Gastrocnemius medialis (tissue), 4 donors: ENCODE data around the gene THSD4. TPM values are rescaled to one million over a fixed set of nuclear protein-coding genes. Genes with fewer than 3 reads are reported as not detected.
"Not testable (repeated sequence)": the region's sequence is repeated elsewhere in the genome, so short reads cannot be mapped to it uniquely, and the experiment has no call there.

Experiments used
- ATAC-seq, 2 donors: fragments of 150-250 bp; one replicate each; pipeline ENCODE4 v1.9.1; 2016
- DNase-seq, 2 donors: peaks; one replicate each; pipeline ENCODE4 v3.0.0-alpha.2; 2019
- H3K27ac ChIP-seq, 4 donors: fragments of 200-600 bp; sonication (generic); 1 replicate in 1 of 4; 2 replicates in 3 of 4; pipeline ENCODE4 v1.5.1; 2016 to 2018; ENCODE audit warnings: mild to moderate bottlenecking in 2 of 4, moderate library complexity in 1 of 4
- H3K27me3 ChIP-seq, 3 donors: fragments of 200-600 bp; sonication (generic) in 2 of 3; 1 replicate in 1 of 3; 2 replicates in 2 of 3; pipeline versions ENCODE4 v1.5.1 to v1.6.0; 2016 to 2019; ENCODE audit warnings: mild to moderate bottlenecking in 1 of 3, moderate library complexity in 1 of 3
- H3K36me3 ChIP-seq, 2 donors: fragments of 200-600 bp; sonication (generic) in 1 of 2; one replicate each; pipeline ENCODE4 v1.5.1; 2017 to 2018
- H3K4me1 ChIP-seq, 2 donors: fragments of 200-600 bp; sonication (generic) in 1 of 2; one replicate each; pipeline ENCODE4 v1.5.1; 2016 to 2017; ENCODE audit warnings: mild to moderate bottlenecking in 2 of 2
- H3K4me3 ChIP-seq, 4 donors: fragments of 200-600 bp; sonication (generic) in 3 of 4; 1 replicate in 1 of 4; 2 replicates in 3 of 4; pipeline ENCODE4 v1.5.1; 2016 to 2019; ENCODE audit warnings: mild to moderate bottlenecking in 2 of 4
- H3K9me3 ChIP-seq, 3 donors: fragments of 200-600 bp; sonication (generic) in 2 of 3; 1 replicate in 1 of 3; 2 replicates in 2 of 3; pipeline ENCODE4 v1.5.1; 2016 to 2019
- CTCF ChIP-seq, 5 experiments: fragments of 450-650 bp in 3 of 5; fragments of 200-600 bp in 2 of 5; sonication (generic) in 2 of 5; IDR thresholded peaks in 4 of 5; conservative IDR thresholded peaks in 1 of 5; 1 replicate in 4 of 5; 2 replicates in 1 of 5; pipeline ENCODE4 v1.5.1; 2016 to 2019; ENCODE audit warnings: antibody characterized with exemption in 5 of 5, mild to moderate bottlenecking in 3 of 5, moderate library complexity in 3 of 5
- POLR2A ChIP-seq, 2 donors: fragments of 450-650 bp; IDR thresholded peaks; one replicate each; pipeline ENCODE4 v1.6.1; 2017; ENCODE audit warnings: antibody characterized with exemption in 2 of 2, mild to moderate bottlenecking in 2 of 2, moderate library complexity in 2 of 2
- in situ Hi-C, 4 donors: fragments of 200-750 bp; cut with MboI; loops; one replicate each; pipeline versions ENCODE4 v1.15.0 to v1.8.0; 2017; ENCODE audit warnings: low sequenced_read_pairs in 4 of 4
- intact Hi-C: fragments of 100-400 bp; cut with DNase I; formaldehyde crosslinking; loops from one replicate; pipeline ENCODE4 v1.15.1; 2023; ENCODE audit warnings: low total_unique reads
- total RNA-seq, 4 donors: library from RNA; depleted of rRNA; stranded (reverse); fragments of >200 nt; gene quantifications; one replicate each; pipeline versions ENCODE4 v1.1.0 to v1.2.3, GENCODE V29; 2016

Gene THSD4
- total RNA-seq, 4 donors from 2014 or later = 0.35 to 3.1 (median 0.60) TPM

DNA sequence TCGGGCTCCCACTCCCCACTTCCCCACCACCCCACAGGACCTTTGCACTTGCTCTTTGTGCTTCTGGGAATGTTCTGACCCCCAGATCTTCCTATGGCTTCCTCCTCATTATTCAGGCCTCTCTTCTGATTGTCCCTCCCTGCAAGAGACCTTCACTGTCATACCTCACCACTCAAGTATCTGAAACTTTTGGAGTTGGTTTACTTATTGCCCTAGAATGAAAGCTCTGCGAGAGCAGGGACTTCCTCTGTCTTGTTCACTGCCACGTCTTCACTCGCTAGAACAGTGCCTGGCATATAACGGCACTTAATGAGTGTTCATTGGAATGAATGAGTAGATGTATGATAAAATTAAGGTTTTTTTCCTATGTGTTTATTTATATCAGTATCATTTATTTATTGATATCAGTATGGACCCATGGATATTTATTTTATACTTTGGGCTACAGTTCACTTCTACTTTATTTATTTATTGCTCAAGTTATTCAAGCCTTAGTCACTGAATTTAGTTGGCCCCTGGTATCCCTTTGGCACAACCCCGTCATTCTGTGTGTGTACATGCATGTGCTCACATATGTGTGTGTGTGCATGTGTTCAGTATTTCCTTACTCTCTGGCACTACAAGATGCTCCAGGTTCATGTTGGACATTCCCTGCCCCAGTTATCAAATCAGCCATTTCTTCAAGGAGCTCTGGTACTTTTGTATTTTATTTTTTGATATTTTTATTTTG is 197.6 kb downstream of the THSD4 start:
- H3K27ac ChIP-seq = no peak overlapping the region
- intact Hi-C loops (no loop called here), in situ Hi-C loops (no loop called here)
- no peak for DNase-seq
- no peaks in the 10 kb centered on the region for H3K27me3 ChIP-seq
- H3K4me1 ChIP-seq = no peaks in the 10 kb centered on the region
- TF ChIP-seq POLR2A (IDR thresholded peaks at IDR 0.05) (no peak), CTCF (IDR thresholded peaks at IDR 0.05 in 4 of 5, conservative IDR thresholded peaks at IDR 0.05 in 1 of 5) (no peak)
- H3K36me3 ChIP-seq = no peaks in the 10 kb centered on the region
- H3K4me3 ChIP-seq = no peak overlapping the region
- H3K9me3 ChIP-seq = no peaks in the 10 kb centered on the region
- ATAC-seq = no peak

GRCh38 chr15:71313806-71314205 is 198.5 kb downstream of the THSD4 start:
- in situ Hi-C loops = no loop called here
- DNase-seq (no peak), ATAC-seq (no peak)
- Histone ChIP-seq H3K4me1 (no peaks in the 10 kb centered on the region), H3K36me3 (no peaks in the 10 kb centered on the region), H3K27ac (no peak overlapping the region), H3K4me3 (no peak overlapping the region), H3K9me3 (no peaks in the 10 kb centered on the region), H3K27me3 (no peaks in the 10 kb centered on the region)
- intact Hi-C loops = no loop called here
- TF ChIP-seq CTCF (IDR thresholded peaks at IDR 0.05 in 4 of 5, conservative IDR thresholded peaks at IDR 0.05 in 1 of 5) = no peak
- no peak for TF ChIP-seq POLR2A (IDR thresholded peaks at IDR 0.05)

DNA sequence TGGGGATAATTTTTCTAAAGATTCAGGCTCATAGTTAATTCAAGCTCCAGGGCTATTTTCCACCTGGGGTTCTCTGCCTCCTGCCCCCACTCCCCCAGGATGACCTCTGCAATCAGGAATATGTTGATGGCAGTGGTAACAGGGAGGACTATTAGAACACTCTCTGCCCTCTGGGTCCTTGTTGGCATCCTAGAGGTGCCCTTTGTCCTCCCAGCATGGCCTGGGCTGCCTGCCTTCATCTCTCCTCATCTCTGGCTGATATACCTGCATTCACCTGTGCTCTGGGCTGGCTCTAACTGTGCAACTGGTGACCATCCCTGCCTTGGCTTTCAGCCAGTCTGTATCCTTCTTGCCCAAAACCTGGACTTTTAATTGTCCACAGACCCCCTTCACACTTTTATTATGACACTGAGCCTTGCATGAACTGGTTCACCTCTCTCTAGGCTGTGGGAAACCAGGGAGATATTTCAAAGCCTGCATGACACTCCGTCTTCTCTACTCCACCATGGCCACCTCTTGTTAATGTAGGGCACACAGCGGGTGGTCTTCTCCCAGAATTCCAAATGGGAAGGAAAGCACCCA is 199.8 kb downstream of the THSD4 start:
- Histone ChIP-seq H3K9me3 (no peaks in the 10 kb centered on the region), H3K36me3 (no peaks in the 10 kb centered on the region), H3K27ac (no peak overlapping the region), H3K4me3 (no peak overlapping the region), H3K27me3 (no peaks in the 10 kb centered on the region), H3K4me1 (no peaks in the 10 kb centered on the region)
- ATAC-seq = no peak
- DNase-seq = no peak
- TF ChIP-seq POLR2A (IDR thresholded peaks at IDR 0.05) (no peak), CTCF (IDR thresholded peaks at IDR 0.05 in 4 of 5, conservative IDR thresholded peaks at IDR 0.05 in 1 of 5) (no peak)
- intact Hi-C loops = no loop called here
- in situ Hi-C loops = no loop called here

DNA sequence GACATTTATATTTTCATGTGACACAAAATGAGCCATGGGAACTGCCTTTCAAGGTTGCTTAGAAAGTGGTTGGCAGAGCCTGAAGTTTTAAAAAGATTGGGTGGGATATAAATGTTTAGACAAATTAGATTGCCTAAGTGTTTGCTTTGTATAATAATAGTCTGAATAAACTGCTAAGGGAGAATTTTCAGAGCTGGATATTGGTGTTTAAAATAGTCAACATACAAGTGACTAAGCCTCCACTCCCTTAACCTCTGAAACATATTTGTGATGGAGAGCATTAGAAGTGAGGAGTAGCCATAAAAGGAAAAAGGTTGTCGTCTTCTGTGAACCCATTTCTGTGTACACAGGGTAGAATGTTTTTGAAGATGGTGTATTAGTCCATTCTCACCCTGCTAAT is 201.6 kb downstream of the THSD4 start:
- ATAC-seq = no peak
- H3K4me3 ChIP-seq = no peak overlapping the region
- intact Hi-C loops (no loop called here), in situ Hi-C loops (no loop called here)
- H3K4me1 ChIP-seq = no peaks in the 10 kb centered on the region
- no peak for DNase-seq
- no peaks in the 10 kb centered on the region for H3K36me3 ChIP-seq
- H3K27ac ChIP-seq = no peak overlapping the region
- TF ChIP-seq POLR2A (IDR thresholded peaks at IDR 0.05) = no peak
- no peak for TF ChIP-seq CTCF (IDR thresholded peaks at IDR 0.05 in 4 of 5, conservative IDR thresholded peaks at IDR 0.05 in 1 of 5)
- no peaks in the 10 kb centered on the region for H3K27me3 ChIP-seq
- H3K9me3 ChIP-seq = no peaks in the 10 kb centered on the region

DNA sequence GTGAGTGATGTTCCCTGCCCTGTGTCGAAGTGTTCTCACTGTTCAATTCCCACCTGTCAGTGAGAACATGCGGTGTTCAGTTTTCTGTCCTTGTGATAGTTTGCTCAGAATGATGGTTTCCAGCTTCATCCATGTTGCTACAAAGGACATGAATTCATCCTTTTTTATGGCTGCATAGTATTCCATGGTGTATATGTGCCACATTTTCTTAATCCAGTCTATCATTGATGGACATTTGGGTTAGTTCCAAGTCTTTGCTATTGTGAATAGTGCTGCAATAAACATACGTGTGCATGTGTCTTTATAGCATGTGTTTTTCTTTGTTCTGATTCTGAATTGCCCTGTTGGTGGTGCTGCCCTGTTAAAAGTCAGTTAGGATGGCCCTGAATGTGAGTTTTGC is 204.2 kb downstream of the THSD4 start:
- H3K36me3 ChIP-seq, H3K9me3 ChIP-seq, intact Hi-C loops, H3K27ac ChIP-seq, in situ Hi-C loops, DNase-seq, H3K4me3 ChIP-seq, H3K4me1 ChIP-seq, H3K27me3 ChIP-seq, ATAC-seq: not testable (repeated sequence)
